GM18517 (cell line): Measurements from ENCODE around the gene NFKB2.

Experiments used
- ATAC-seq: cut with Tn5 transposase; IDR thresholded peaks from one replicate; pipeline ENCODE4 v1.9.1; 2021; ENCODE audit warnings: mild to moderate bottlenecking, moderate library complexity; ENCODE audit not compliant: unreplicated experiment

NFKB2 gene

GRCh38 chr10:102395400-102396316 is at the start of gene NFKB2:
Gene NFKB2 (plus strand): TSS chr10:102395705. CDS start chr10:102395960, 255 bp downstream.
- ATAC-seq = no peak

GRCh38 chr10:102347236-102347828 is 48.2 kb upstream of the NFKB2 start:
- no peak for ATAC-seq

GRCh38 chr10:102352066-102352715 is 43.3 kb upstream of the NFKB2 start:
- ATAC-seq = no peak

- ATAC-seq = no peak
Observed at GRCh38 chr10:102354451-102354850, 41.1 kb upstream of the NFKB2 start.

GRCh38 chr10:102358712-102359382 is 36.7 kb upstream of the NFKB2 start:
- no peak for ATAC-seq

GRCh38 chr10:102367441-102367840 is 28.1 kb upstream of the NFKB2 start:
- no peak for ATAC-seq

GRCh38 chr10:102368077-102368476 is 27.4 kb upstream of the NFKB2 start:
- no peak for ATAC-seq

GRCh38 chr10:102371295-102371694 is 24.2 kb upstream of the NFKB2 start:
- ATAC-seq = no peak

GRCh38 chr10:102375250-102375649 is 20.3 kb upstream of the NFKB2 start:
- ATAC-seq = no peak

- ATAC-seq = no peak
Observed at GRCh38 chr10:102375867-102376266, 19.6 kb upstream of the NFKB2 start.

GRCh38 chr10:102376901-102377300 is 18.6 kb upstream of the NFKB2 start:
- no peak for ATAC-seq

GRCh38 chr10:102379383-102379782 is 16.1 kb upstream of the NFKB2 start:
- ATAC-seq = no peak

GRCh38 chr10:102381983-102382382 is 13.5 kb upstream of the NFKB2 start:
- no peak for ATAC-seq

GRCh38 chr10:102382871-102383270 is 12.6 kb upstream of the NFKB2 start:
- ATAC-seq = no peak

GRCh38 chr10:102384053-102384452 is 11.5 kb upstream of the NFKB2 start:
- ATAC-seq = no peak

GRCh38 chr10:102384606-102385429 is 10.7 kb upstream of the NFKB2 start:
- no peak for ATAC-seq

GRCh38 chr10:102389894-102390293 is 5.6 kb upstream of the NFKB2 start:
- no peak for ATAC-seq

- ATAC-seq = no peak
Observed at GRCh38 chr10:102392306-102392705, 3.2 kb upstream of the NFKB2 start.

GRCh38 chr10:102393411-102394078 is 2.0 kb upstream of the NFKB2 start:
- ATAC-seq = no peak
